ENCODE measurements around the gene WDFY2.
"Not testable (repeated sequence)": the region's sequence is repeated elsewhere in the genome, so short reads cannot be mapped to it uniquely, and the experiment has no call there.

WDFY2 gene

GRCh38 chr13:51666374-51666773 is 82.1 kb downstream of the WDFY2 start:
- DNase-seq (ENCODE audit: low read depth), result no peak

- no peak for DNase-seq (ENCODE audit: low read depth)
Observed at GRCh38 chr13:51666839-51667238, 82.6 kb downstream of the WDFY2 start.

GRCh38 chr13:51668580-51669195 is 84.4 kb downstream of the WDFY2 start:
- DNase-seq (ENCODE audit: low read depth), result no peak

GRCh38 chr13:51673165-51673564 is 88.9 kb downstream of the WDFY2 start:
- no peak for DNase-seq (ENCODE audit: low read depth)

- no peak for DNase-seq (ENCODE audit: low read depth)
Observed at GRCh38 chr13:51674276-51674675, 90.0 kb downstream of the WDFY2 start.

GRCh38 chr13:51675385-51675784 is 91.1 kb downstream of the WDFY2 start:
- no peak for DNase-seq (ENCODE audit: low read depth)

GRCh38 chr13:51675877-51676276 is 91.6 kb downstream of the WDFY2 start:
- no peak for DNase-seq (ENCODE audit: low read depth)

- DNase-seq (ENCODE audit: low read depth), result no peak
Observed at GRCh38 chr13:51676739-51677138, 92.5 kb downstream of the WDFY2 start.

- DNase-seq (ENCODE audit: low read depth), result no peak
Observed at GRCh38 chr13:51678420-51678819, 94.2 kb downstream of the WDFY2 start.

- DNase-seq (ENCODE audit: low read depth), result no peak
Observed at GRCh38 chr13:51679616-51680015, 95.4 kb downstream of the WDFY2 start.

- no peak for DNase-seq (ENCODE audit: low read depth)
Observed at GRCh38 chr13:51681037-51681678, 96.9 kb downstream of the WDFY2 start.

- no peak for DNase-seq (ENCODE audit: low read depth)
Observed at GRCh38 chr13:51682686-51683085, 98.4 kb downstream of the WDFY2 start.

GRCh38 chr13:51683597-51683996 is 99.3 kb downstream of the WDFY2 start:
- DNase-seq (ENCODE audit: low read depth), result no peak

GRCh38 chr13:51684076-51684475 is 99.8 kb downstream of the WDFY2 start:
- no peak for DNase-seq (ENCODE audit: low read depth)

GRCh38 chr13:51687947-51688714 is 103.9 kb downstream of the WDFY2 start:
- DNase-seq (ENCODE audit: low read depth), result no peak

- DNase-seq (ENCODE audit: low read depth), result no peak
Observed at GRCh38 chr13:51688937-51689662, 104.8 kb downstream of the WDFY2 start.

GRCh38 chr13:51689663-51689996 is 105.4 kb downstream of the WDFY2 start:
- no peak for DNase-seq (ENCODE audit: low read depth)

GRCh38 chr13:51695677-51696076 is 111.4 kb downstream of the WDFY2 start:
- not testable (repeated sequence) for DNase-seq (ENCODE audit: low read depth)

- DNase-seq (ENCODE audit: low read depth), result no peak
Observed at GRCh38 chr13:51697181-51697580, 112.9 kb downstream of the WDFY2 start.

GRCh38 chr13:51697855-51698254 is 113.6 kb downstream of the WDFY2 start:
- DNase-seq (ENCODE audit: low read depth), result no peak

GRCh38 chr13:51698352-51698751 is 114.1 kb downstream of the WDFY2 start:
- DNase-seq (ENCODE audit: low read depth), result no peak

- DNase-seq (ENCODE audit: low read depth), result no peak
Observed at GRCh38 chr13:51704399-51705313, 120.4 kb downstream of the WDFY2 start.
